ENCODE results near the gene UGT8. TPM values are rescaled to one million over a fixed set of nuclear protein-coding genes. Genes with fewer than 3 reads are reported as not detected.

Gene UGT8
- total RNA-seq, 2 donors from 2014 or later = 4.8 to 10.4 TPM

GRCh38 chr4:114636192-114636935 is 37.8 kb downstream of the UGT8 start:
- Histone ChIP-seq H3K9me3 (ENCODE audit: control insufficient read depth, low read length) (no peaks in the 10 kb centered on the region), H3K4me3 (ENCODE audit: low read length) (no peak overlapping the region), H3K36me3 (ENCODE audit: control insufficient read depth, insufficient read depth, low read length) (no peaks in the 10 kb centered on the region), H3K27me3 (ENCODE audit: control insufficient read depth, insufficient read depth, low read length, poor library complexity, severe bottlenecking) (no peaks in the 10 kb centered on the region), H3K4me1 (ENCODE audit: control insufficient read depth, insufficient read depth, low read length) (no peaks in the 10 kb centered on the region), H3K9ac (ENCODE audit: extremely low read depth, low read length, poor library complexity, severe bottlenecking) (no peak overlapping the region), H3K27ac (ENCODE audit: low read depth, low read length) (no peak overlapping the region)
- Mint-ChIP-seq H3K27ac (no peak overlapping the region), H3K27me3 (ENCODE audit: insufficient read depth) (no peaks in the 10 kb centered on the region), H3K36me3 (ENCODE audit: low read depth) (no peaks in the 10 kb centered on the region), H3K4me3 (no peak overlapping the region), H3K9me3 (peaks cover 5% of the 10 kb centered on the region), H3K4me1 (no peaks in the 10 kb centered on the region)
- no peak for DNase-seq
- 95 to 100% methylated on average over 3 to 5 of the region's 5 CpGs for WGBS, 2 experiments (ENCODE audit: insufficient coverage in 1 of 2, insufficient read length in 1 of 2)
- TF ChIP-seq CTCF (conservative IDR thresholded peaks at IDR 0.05) = no peak

- peaks cover 9% of the 10 kb centered on the region for H3K4me1 Mint-ChIP-seq
- DNase-seq = no peak
- Histone ChIP-seq H3K36me3 (ENCODE audit: control insufficient read depth, insufficient read depth, low read length) (no peaks in the 10 kb centered on the region), H3K4me1 (ENCODE audit: control insufficient read depth, insufficient read depth, low read length) (no peaks in the 10 kb centered on the region), H3K27ac (ENCODE audit: low read depth, low read length) (no peak overlapping the region), H3K9me3 (ENCODE audit: control insufficient read depth, low read length) (no peaks in the 10 kb centered on the region), H3K9ac (ENCODE audit: extremely low read depth, low read length, poor library complexity, severe bottlenecking) (no peak overlapping the region), H3K4me3 (ENCODE audit: low read length) (no peak overlapping the region), H3K27me3 (ENCODE audit: control insufficient read depth, insufficient read depth, low read length, poor library complexity, severe bottlenecking) (no peaks in the 10 kb centered on the region)
- 96 to 100% methylated on average over 1 to 4 of the region's 4 CpGs for WGBS, 2 experiments (ENCODE audit: insufficient coverage in 1 of 2, insufficient read length in 1 of 2)
- no peaks in the 10 kb centered on the region for H3K27me3 Mint-ChIP-seq (ENCODE audit: insufficient read depth)
- no peaks in the 10 kb centered on the region for H3K36me3 Mint-ChIP-seq (ENCODE audit: low read depth)
- H3K27ac Mint-ChIP-seq = no peak overlapping the region
- no peak for TF ChIP-seq CTCF (conservative IDR thresholded peaks at IDR 0.05)
- H3K9me3 Mint-ChIP-seq = peaks cover 5% of the 10 kb centered on the region
- no peak overlapping the region for H3K4me3 Mint-ChIP-seq
Measured at GRCh38 chr4:114642173-114642780, 43.7 kb downstream of the UGT8 start.

- Mint-ChIP-seq H3K27me3 (ENCODE audit: insufficient read depth) (no peaks in the 10 kb centered on the region), H3K36me3 (ENCODE audit: low read depth) (no peaks in the 10 kb centered on the region), H3K4me1 (peaks cover 22% of the 10 kb centered on the region), H3K9me3 (no peaks in the 10 kb centered on the region), H3K4me3 (no peak overlapping the region), H3K27ac (no peak overlapping the region)
- DNase-seq = no peak
- Histone ChIP-seq H3K36me3 (ENCODE audit: control insufficient read depth, insufficient read depth, low read length) (no peaks in the 10 kb centered on the region), H3K4me3 (ENCODE audit: low read length) (no peak overlapping the region), H3K9ac (ENCODE audit: extremely low read depth, low read length, poor library complexity, severe bottlenecking) (no peak overlapping the region), H3K27me3 (ENCODE audit: control insufficient read depth, insufficient read depth, low read length, poor library complexity, severe bottlenecking) (no peaks in the 10 kb centered on the region), H3K9me3 (ENCODE audit: control insufficient read depth, low read length) (no peaks in the 10 kb centered on the region), H3K27ac (ENCODE audit: low read depth, low read length) (no peak overlapping the region), H3K4me1 (ENCODE audit: control insufficient read depth, insufficient read depth, low read length) (no peaks in the 10 kb centered on the region)
- 57 to 82% methylated on average over 1 of the region's 1 CpG for WGBS, 2 experiments (ENCODE audit: insufficient coverage in 1 of 2, insufficient read length in 1 of 2)
- no peak for TF ChIP-seq CTCF (conservative IDR thresholded peaks at IDR 0.05)
Measured at GRCh38 chr4:114649908-114650307, 51.3 kb downstream of the UGT8 start.

Data from endodermal cell (in vitro differentiated cells).